Heart right ventricle (tissue), 16 donors: ENCODE results near the gene GAL3ST1. TPM values are rescaled to one million over a fixed set of nuclear protein-coding genes. Genes with fewer than 3 reads are reported as not detected.

Experiments
- ATAC-seq, 8 donors: fragments of 200-7000 bp; cut with Tn5 transposase; one replicate each; pipeline ENCODE4 v1.9.1; 2020; ENCODE audit warnings: mild to moderate bottlenecking in 8 of 8, moderate library complexity in 8 of 8, moderate number of reproducible peaks in 1 of 8
- DNase-seq, 2 donors: peaks; one replicate each; pipeline ENCODE4 v3.0.0-alpha.2; 2020
- H3K27ac ChIP-seq, 10 donors: fragments of 200-600 bp; sonication (generic) in 2 of 10; one replicate each; pipeline versions ENCODE4 v1.5.0 to v1.8.0; 2020 to 2022; ENCODE audit warnings: mild to moderate bottlenecking in 3 of 10
- H3K27me3 ChIP-seq, 7 donors: fragments of 200-600 bp; one replicate each; pipeline ENCODE4 v1.8.0; 2021 to 2022; ENCODE audit warnings: mild to moderate bottlenecking in 2 of 7
- H3K36me3 ChIP-seq, 9 donors: fragments of 200-600 bp; sonication (generic) in 1 of 9; one replicate each; pipeline versions ENCODE4 v1.5.0 to v1.8.0; 2020 to 2022; ENCODE audit warnings: mild to moderate bottlenecking in 2 of 9
- H3K4me1 ChIP-seq, 9 donors: fragments of 200-600 bp; sonication (generic) in 1 of 9; one replicate each; pipeline versions ENCODE4 v1.5.0 to v1.8.0; 2020 to 2022; ENCODE audit warnings: mild to moderate bottlenecking in 4 of 9
- H3K4me3 ChIP-seq, 10 donors: fragments of 200-600 bp; sonication (generic) in 2 of 10; one replicate each; pipeline versions ENCODE4 v1.5.0 to v1.8.0; 2020 to 2022; ENCODE audit warnings: mild to moderate bottlenecking in 7 of 10, moderate library complexity in 2 of 10
- H3K9me3 ChIP-seq, 11 donors: fragments of 200-600 bp in 10 of 11; sonication (generic) in 2 of 11; one replicate each; pipeline versions ENCODE4 v1.5.0 to v1.8.0; 2013 to 2022; ENCODE audit warnings: mild to moderate bottlenecking in 2 of 11, control low read depth in 1 of 11, moderate library complexity in 1 of 11
- WGBS, 2 donors: extraction: QIAGEN DNeasy Blood & Tissue Kit; methylation state at CpG; one replicate each; pipeline ENCODE4 v1.1.7; 2013; ENCODE audit warnings: inconsistent platforms in 1 of 2; 5-methylcytosine and 5-hydroxymethylcytosine counted together
- intact Hi-C, 10 donors: fragments of 100-400 bp; cut with DNase I; formaldehyde crosslinking; loops; one replicate each; pipeline versions ENCODE4 v1.11.1 to v1.14.2; 2022
- polyA plus RNA-seq, 2 donors: library from polyadenylated mRNA; stranded (reverse); fragments of 200-250 nt; gene quantifications; one replicate each; pipeline ENCODE4 v1.2.3, GENCODE V29; 2013
- total RNA-seq, 10 donors: library from RNA; stranded (reverse); fragmentation: NEBNext Ultra II Directional in 3 of 10; extraction: Animal tissue kit (Norgen Biotek cat#: 25700) in 3 of 10; gene quantifications; one replicate each; pipeline versions ENCODE4 v1.2.1 to v1.2.4, GENCODE V29; 2021 to 2023
- TF ChIP-seq, protein P1 (sequence below), 9 donors: fragments of 200-600 bp; sonication (generic) in 2 of 9; IDR thresholded peaks; one replicate each; pipeline versions ENCODE4 v1.5.0 to v1.8.0; 2021 to 2022; ENCODE audit warnings: antibody characterized with exemption in 9 of 9, mild to moderate bottlenecking in 5 of 9, moderate library complexity in 1 of 9
- donor health status: Arrhythmogenic right ventricular cardiomyopathy.
- donor health status: ischemic (EF 13 %, LVEDD 7.1; RV severe dilation, severe dysfunction).
- donor health status: healthy with polysubstance abuse.
- donor health status: DM: no; HTN: yes; CAD: no.
- donor health status: DM: no; HTN: no; CAD: no.
- donor health status: ischemic (EF 25% LVEDD 6.9; RV normal size, moderate dysfunction).
- donor health status: ischemic (EF 25% LVEDD 5.7; RV mildly dilated, moderate dysfunction).
- donor health status: healthy.
- donor health status: DM: yes; HTN: yes; CAD: no.
- donor health status: Ischemic cardiomyopathy.
- donor health status: ischemic (EF 35%, LVEDD 5.7; RV mildly dilated, moderate dysfunction).
- donor health status: nonischemic (EF 11% LVEDD 7.7; RV severe dilation, severe dysfunction).
- donor health status: DM: yes; HTN: yes; CAD: no.
- donor health status: PGD.
- donor health status: ischemic (EF 29% LVEDD 5.4; RV normal size, mild dysfunction).
- donor health status: nonischemic (EF 23%, LVEDD 6.1; RV moderate dilation, normal function).

The GAL3ST1 gene
- total and polyA plus RNA-seq, 12 donors, result 0.22 to 0.49 (median 0.28) TPM; not detected in 8

DNA sequence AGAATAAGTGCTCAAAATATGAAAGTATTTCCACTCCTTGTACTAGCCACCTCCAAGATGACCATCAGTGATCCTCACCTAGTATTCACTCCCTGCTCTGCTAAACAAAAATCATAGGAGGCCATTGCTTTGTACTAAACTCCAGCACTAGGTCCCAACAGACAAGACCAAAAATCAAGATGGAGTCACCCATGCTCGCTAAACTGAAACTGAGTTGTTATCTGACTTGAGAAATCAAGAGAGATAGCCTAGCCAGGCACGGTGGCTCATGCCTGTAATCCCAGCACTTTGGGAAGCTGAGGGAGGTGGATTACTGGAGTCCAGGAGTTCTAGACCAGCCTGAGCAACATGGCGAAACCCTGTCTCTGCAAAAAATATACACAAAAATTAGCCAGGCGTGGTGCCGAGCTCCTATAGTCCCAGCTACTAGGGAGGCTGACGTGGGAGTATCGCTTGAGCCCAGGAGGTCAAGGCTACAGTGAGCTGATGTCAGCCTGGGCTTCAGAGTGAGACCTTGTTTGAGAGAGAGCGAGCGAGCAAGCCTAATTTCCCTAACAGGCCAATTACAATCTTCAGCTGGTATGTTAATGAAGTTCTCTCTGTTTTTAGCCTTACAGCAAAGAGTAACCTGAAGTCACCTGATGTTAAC is 37.3 kb downstream of the GAL3ST1 start:
- H3K4me3 ChIP-seq, result no peak overlapping the region
- peaks cover 0 to 25% (median 19%) of the 10 kb centered on the region in 7 donors for H3K27me3 ChIP-seq
- intact Hi-C loops, result no loop called here
- no peaks in the 10 kb centered on the region for H3K9me3 ChIP-seq
- 66 to 73% methylated on average over 9 of the region's 9 CpGs for WGBS, 2 donors
- peaks cover 0 to 6% (median 5%) of the 10 kb centered on the region in 9 donors for H3K4me1 ChIP-seq
- TF ChIP-seq, protein P1, sequence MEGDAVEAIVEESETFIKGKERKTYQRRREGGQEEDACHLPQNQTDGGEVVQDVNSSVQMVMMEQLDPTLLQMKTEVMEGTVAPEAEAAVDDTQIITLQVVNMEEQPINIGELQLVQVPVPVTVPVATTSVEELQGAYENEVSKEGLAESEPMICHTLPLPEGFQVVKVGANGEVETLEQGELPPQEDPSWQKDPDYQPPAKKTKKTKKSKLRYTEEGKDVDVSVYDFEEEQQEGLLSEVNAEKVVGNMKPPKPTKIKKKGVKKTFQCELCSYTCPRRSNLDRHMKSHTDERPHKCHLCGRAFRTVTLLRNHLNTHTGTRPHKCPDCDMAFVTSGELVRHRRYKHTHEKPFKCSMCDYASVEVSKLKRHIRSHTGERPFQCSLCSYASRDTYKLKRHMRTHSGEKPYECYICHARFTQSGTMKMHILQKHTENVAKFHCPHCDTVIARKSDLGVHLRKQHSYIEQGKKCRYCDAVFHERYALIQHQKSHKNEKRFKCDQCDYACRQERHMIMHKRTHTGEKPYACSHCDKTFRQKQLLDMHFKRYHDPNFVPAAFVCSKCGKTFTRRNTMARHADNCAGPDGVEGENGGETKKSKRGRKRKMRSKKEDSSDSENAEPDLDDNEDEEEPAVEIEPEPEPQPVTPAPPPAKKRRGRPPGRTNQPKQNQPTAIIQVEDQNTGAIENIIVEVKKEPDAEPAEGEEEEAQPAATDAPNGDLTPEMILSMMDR (IDR thresholded peaks at IDR 0.05), result no peak
- no peak overlapping the region for H3K27ac ChIP-seq
- ATAC-seq (no peak), DNase-seq (no peak)
- no peaks in the 10 kb centered on the region for H3K36me3 ChIP-seq

DNA sequence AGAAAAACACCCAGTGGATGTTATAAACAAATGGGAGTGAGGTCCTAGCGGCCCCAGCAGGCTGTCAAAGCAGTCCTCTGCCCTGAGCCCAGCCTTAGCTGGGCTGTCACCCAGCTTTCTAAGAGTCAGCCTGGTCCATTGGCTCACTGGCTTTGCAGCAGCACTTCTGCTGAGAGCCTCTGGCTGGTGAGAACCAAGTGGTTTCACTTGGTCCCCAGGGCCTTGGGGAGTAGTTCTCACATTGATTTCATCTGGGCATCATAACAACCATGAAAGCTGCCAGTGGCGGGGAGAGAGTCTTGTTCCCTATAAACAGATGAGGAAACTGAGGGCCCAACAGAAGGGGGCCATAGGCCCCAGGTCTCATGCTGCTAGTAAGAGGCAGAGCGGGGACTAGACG is 39.3 kb downstream of the GAL3ST1 start:
- Histone ChIP-seq H3K36me3 (no peaks in the 10 kb centered on the region), H3K27me3 (peaks cover 0 to 8% (median 6%) of the 10 kb centered on the region in 7 donors), H3K9me3 (no peaks in the 10 kb centered on the region), H3K27ac (no peak overlapping the region), H3K4me3 (no peak overlapping the region), H3K4me1 (no peaks in the 10 kb centered on the region)
- intact Hi-C loops, result no loop called here
- TF ChIP-seq, protein P1 (IDR thresholded peaks at IDR 0.05), result no peak
- WGBS, 2 donors, result 89 to 93% methylated on average over 4 of the region's 4 CpGs
- DNase-seq (no peak), ATAC-seq (no peak)

DNA sequence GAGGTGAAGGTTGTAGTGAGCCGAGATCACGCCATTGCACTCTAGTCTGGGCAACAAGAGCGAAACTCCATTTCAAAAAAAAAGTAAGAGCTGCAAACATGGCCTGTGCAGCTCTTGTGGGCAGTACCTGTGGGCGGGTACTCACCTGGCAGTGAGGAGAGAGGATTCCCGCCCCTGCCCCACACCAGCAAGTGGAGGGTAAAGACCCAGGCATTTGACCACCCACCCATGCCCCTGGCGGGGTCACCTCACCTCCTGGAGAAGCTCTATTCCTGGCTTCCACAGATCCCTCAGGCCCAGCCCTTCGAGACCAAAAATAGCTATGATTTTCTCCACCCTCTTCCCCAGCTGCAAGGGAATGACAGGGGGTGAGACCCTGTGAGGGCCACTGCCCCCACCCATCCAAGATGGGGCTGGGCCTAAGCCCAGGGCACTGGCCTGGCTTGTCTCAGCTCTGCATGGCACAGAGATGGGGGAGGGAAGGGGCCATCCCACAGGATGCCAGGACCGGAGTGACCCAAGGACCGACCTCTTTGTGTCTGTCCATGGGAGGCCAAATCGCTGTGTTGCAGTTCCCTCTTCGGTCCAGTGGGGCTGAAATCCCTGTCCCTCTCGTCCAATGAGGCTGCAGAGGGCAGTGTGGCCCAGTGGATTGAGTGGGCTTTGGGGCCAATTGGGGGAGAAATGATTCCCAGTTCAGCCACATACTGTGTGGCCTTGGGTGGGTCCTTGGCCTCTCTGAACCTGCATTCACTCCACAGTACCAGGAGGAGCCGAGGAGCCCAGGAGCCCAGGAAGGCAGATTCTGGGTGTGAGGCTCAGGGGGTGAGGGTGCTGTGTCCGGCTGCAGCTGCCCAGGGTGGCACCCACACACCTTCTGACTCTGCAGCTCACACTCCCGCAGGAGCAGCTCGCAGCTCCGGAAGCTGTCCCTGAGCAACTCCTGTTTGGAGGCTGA is 42.5 kb downstream of the GAL3ST1 start:
- no peak for ATAC-seq
- H3K36me3 ChIP-seq, result no peaks in the 10 kb centered on the region
- H3K9me3 ChIP-seq, result no peaks in the 10 kb centered on the region
- H3K4me3 ChIP-seq, result no peak overlapping the region
- H3K27me3 ChIP-seq, result no peaks in the 10 kb centered on the region
- intact Hi-C loops, result no loop called here
- no peak for DNase-seq
- 84 to 87% methylated on average over 17 of the region's 17 CpGs for WGBS, 2 donors
- no peaks in the 10 kb centered on the region for H3K4me1 ChIP-seq
- TF ChIP-seq, protein P1 (IDR thresholded peaks at IDR 0.05), result no peak
- H3K27ac ChIP-seq, result no peak overlapping the region

DNA sequence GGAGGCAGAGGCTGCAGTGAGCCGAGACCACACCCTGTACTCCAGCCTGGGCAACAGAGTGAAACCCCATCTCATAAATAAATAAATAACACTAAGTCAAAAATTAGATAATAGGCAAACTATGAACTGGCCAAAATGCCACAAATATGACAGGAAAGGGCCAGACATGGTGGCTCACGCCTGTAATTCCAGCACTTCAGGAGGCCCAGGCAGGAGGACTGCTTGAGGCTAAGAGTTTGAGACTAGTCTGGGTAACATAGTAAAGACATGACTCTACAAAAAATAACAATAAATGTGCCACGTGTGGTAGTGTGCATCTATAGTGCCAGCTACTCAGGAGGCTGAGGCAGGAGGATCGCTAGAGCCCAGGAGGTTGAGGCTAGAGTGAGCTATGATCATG is 47.8 kb downstream of the GAL3ST1 start:
- 87 to 89% methylated on average over 4 of the region's 4 CpGs for WGBS, 2 donors
- Histone ChIP-seq H3K36me3 (no peaks in the 10 kb centered on the region), H3K4me1 (no peaks in the 10 kb centered on the region), H3K4me3 (no peak overlapping the region), H3K27ac (no peak overlapping the region), H3K27me3 (peaks cover 0 to 17% (median under 1%) of the 10 kb centered on the region in 7 donors), H3K9me3 (no peaks in the 10 kb centered on the region)
- ATAC-seq, result no peak
- TF ChIP-seq, protein P1 (IDR thresholded peaks at IDR 0.05), result no peak
- DNase-seq, result no peak
- intact Hi-C loops, result no loop called here
